ENCODE results near the gene ADARB1.

ADARB1 gene

GRCh38 chr21:45179568-45180245 is 105.3 kb downstream of the ADARB1 start:
- DNase-seq = no peak

- no peak for DNase-seq
Measured at GRCh38 chr21:45180246-45180599, 105.8 kb downstream of the ADARB1 start.

- no peak for DNase-seq
Measured at GRCh38 chr21:45182958-45183357, 108.6 kb downstream of the ADARB1 start.

GRCh38 chr21:45183852-45184251 is 109.5 kb downstream of the ADARB1 start:
- no peak for DNase-seq

- no peak for DNase-seq
Measured at GRCh38 chr21:45184869-45185268, 110.5 kb downstream of the ADARB1 start.

- no peak for DNase-seq
Measured at GRCh38 chr21:45186709-45187108, 112.3 kb downstream of the ADARB1 start.

- DNase-seq = no peak
Measured at GRCh38 chr21:45187646-45188045, 113.3 kb downstream of the ADARB1 start.

- DNase-seq = no peak
Measured at GRCh38 chr21:45190013-45190412, 115.6 kb downstream of the ADARB1 start.

GRCh38 chr21:45192332-45192731 is 118.0 kb downstream of the ADARB1 start:
- DNase-seq = no peak

GRCh38 chr21:45196620-45197019 is 122.2 kb downstream of the ADARB1 start:
- DNase-seq = no peak

- no peak for DNase-seq
Measured at GRCh38 chr21:45199201-45199600, 124.8 kb downstream of the ADARB1 start.

GRCh38 chr21:45200031-45200430 is 125.7 kb downstream of the ADARB1 start:
- no peak for DNase-seq

- no peak for DNase-seq
Measured at GRCh38 chr21:45200581-45201296, 126.4 kb downstream of the ADARB1 start.

GRCh38 chr21:45202344-45202743 is 128.0 kb downstream of the ADARB1 start:
- DNase-seq = no peak

- DNase-seq = no peak
Measured at GRCh38 chr21:45202889-45203288, 128.5 kb downstream of the ADARB1 start.

- no peak for DNase-seq
Measured at GRCh38 chr21:45203983-45204382, 129.6 kb downstream of the ADARB1 start.

GRCh38 chr21:45204395-45204794 is 130.0 kb downstream of the ADARB1 start:
- no peak for DNase-seq

- DNase-seq = no peak
Measured at GRCh38 chr21:45207839-45208626, 133.7 kb downstream of the ADARB1 start.

GRCh38 chr21:45208627-45208951 is 134.2 kb downstream of the ADARB1 start:
- DNase-seq = no peak

- DNase-seq = no peak
Measured at GRCh38 chr21:45209046-45209445, 134.7 kb downstream of the ADARB1 start.

- no peak for DNase-seq
Measured at GRCh38 chr21:45209685-45210284, 135.4 kb downstream of the ADARB1 start.

- no peak for DNase-seq
Measured at GRCh38 chr21:45210461-45210983, 136.1 kb downstream of the ADARB1 start.

- no peak for DNase-seq
Measured at GRCh38 chr21:45211661-45212060, 137.3 kb downstream of the ADARB1 start.

Measured in AML-193 (cell line).